ENCODE data around the gene TRIM33.

The TRIM33 gene

DNA sequence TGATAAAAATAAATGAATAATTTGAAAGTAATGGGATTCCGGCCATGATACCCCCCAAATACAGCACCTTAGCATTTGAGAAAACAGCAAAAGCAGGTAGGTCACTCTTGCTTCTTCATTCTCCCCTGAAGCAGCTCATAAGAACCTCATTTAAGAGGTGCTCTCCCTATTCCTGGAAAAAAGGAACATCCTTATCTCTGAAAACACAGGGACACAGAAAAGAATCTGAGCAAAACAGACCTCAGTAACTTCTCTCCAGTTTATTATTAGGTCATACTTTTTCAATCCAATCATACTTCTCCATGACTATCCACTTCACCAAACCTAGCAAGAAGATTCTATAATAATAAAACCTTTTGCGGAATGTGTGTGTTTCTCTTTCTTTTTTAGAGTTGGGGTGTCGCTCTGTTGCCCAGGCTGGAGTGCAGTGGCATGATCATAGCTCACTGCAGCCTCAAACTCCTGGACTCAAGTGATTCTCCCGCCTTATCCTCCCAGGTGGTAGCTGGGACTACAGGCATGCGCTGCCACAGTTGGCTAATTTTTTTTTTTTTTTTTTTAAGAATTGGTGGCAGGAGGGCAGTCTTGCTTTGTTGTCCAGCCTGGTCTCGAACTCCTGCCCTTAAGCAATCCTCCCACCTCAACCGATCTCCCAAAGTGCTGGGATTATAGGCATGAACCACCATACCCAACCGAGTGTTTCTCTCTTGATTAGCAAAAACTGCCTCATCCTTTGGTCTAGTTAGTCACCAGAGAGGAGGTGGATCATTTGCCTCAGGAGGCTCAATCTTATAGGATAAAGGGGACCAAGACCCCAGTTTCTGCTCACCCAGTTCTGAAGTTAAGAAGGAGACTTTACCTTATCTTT is 10.6 kb upstream of the TRIM33 start:
- no peaks in the 10 kb centered on the region for H3K9me3 ChIP-seq (replicated peaks; ENCODE audit: insufficient read depth, low read length)
- H3K27me3 ChIP-seq (replicated peaks; ENCODE audit: insufficient read depth, low read length): no peaks in the 10 kb centered on the region
- no peak overlapping the region for H3K4me3 ChIP-seq (ENCODE audit: low read length)
- no peaks in the 10 kb centered on the region for H3K4me1 ChIP-seq (ENCODE audit: low read length)
- no peak overlapping the region for H3K27ac ChIP-seq (ENCODE audit: low read length)
- DNase-seq: no peak
- H3K9ac ChIP-seq (ENCODE audit: low read length): no peak overlapping the region
- H3F3A ChIP-seq (ENCODE audit: insufficient read depth, low read length): no peaks in the 10 kb centered on the region
- TF ChIP-seq, protein P1, sequence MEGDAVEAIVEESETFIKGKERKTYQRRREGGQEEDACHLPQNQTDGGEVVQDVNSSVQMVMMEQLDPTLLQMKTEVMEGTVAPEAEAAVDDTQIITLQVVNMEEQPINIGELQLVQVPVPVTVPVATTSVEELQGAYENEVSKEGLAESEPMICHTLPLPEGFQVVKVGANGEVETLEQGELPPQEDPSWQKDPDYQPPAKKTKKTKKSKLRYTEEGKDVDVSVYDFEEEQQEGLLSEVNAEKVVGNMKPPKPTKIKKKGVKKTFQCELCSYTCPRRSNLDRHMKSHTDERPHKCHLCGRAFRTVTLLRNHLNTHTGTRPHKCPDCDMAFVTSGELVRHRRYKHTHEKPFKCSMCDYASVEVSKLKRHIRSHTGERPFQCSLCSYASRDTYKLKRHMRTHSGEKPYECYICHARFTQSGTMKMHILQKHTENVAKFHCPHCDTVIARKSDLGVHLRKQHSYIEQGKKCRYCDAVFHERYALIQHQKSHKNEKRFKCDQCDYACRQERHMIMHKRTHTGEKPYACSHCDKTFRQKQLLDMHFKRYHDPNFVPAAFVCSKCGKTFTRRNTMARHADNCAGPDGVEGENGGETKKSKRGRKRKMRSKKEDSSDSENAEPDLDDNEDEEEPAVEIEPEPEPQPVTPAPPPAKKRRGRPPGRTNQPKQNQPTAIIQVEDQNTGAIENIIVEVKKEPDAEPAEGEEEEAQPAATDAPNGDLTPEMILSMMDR (IDR thresholded peaks at IDR 0.05; ENCODE audit: low read length): no peak
- TF ChIP-seq EZH2 (optimal IDR thresholded peaks at IDR 0.05; ENCODE audit: low read depth, low read length) (no peak), EZH2phosphoT487 (IDR thresholded peaks at IDR 0.05; ENCODE audit: low read length) (no peak)
- H3K79me2 ChIP-seq (ENCODE audit: low read length): no peaks in the 10 kb centered on the region
- no peaks in the 10 kb centered on the region for H3K36me3 ChIP-seq (replicated peaks; ENCODE audit: insufficient read depth, low read length)
- no peak overlapping the region for H3K4me2 ChIP-seq (ENCODE audit: low read depth, low read length)
- H3K9me2 ChIP-seq (replicated peaks; ENCODE audit: insufficient read depth, low read length): no peaks in the 10 kb centered on the region
- no peaks in the 10 kb centered on the region for H4K20me1 ChIP-seq (ENCODE audit: insufficient read depth, low read length)
- H2AFZ ChIP-seq (ENCODE audit: low read length): no peak overlapping the region

DNA sequence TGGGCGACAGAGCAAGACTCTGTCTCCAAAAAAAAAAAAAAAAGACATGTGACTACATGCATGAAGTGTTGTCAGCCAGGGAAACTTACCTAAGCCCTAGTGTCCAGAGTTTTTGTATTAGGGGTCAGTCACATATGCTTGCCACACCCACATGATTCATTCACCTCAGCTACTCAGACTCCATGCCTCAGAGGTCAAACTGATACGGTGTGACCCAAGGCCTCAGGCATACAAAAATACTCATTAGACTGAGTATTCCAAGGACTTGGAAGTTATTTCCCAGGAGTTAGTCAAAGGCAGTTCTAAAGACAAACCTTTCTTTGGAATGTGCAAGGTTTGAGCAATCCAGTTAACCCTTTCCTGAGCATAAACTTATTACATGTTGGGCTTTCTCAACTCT is 6.3 kb upstream of the TRIM33 start:
- Histone ChIP-seq H3K9ac (ENCODE audit: low read length) (no peak overlapping the region), H3K4me3 (ENCODE audit: low read length) (no peak overlapping the region), H3K27me3 (replicated peaks; ENCODE audit: insufficient read depth, low read length) (no peaks in the 10 kb centered on the region), H3K36me3 (replicated peaks; ENCODE audit: insufficient read depth, low read length) (no peaks in the 10 kb centered on the region), H2AFZ (ENCODE audit: low read length) (no peak overlapping the region), H3K9me2 (replicated peaks; ENCODE audit: insufficient read depth, low read length) (no peaks in the 10 kb centered on the region), H3K4me2 (ENCODE audit: low read depth, low read length) (no peak overlapping the region), H4K20me1 (ENCODE audit: insufficient read depth, low read length) (no peaks in the 10 kb centered on the region), H3K4me1 (ENCODE audit: low read length) (no peaks in the 10 kb centered on the region), H3K79me2 (ENCODE audit: low read length) (no peaks in the 10 kb centered on the region), H3K27ac (ENCODE audit: low read length) (no peak overlapping the region), H3K9me3 (replicated peaks; ENCODE audit: insufficient read depth, low read length) (no peaks in the 10 kb centered on the region), H3F3A (ENCODE audit: insufficient read depth, low read length) (no peaks in the 10 kb centered on the region)
- TF ChIP-seq, protein P1 (IDR thresholded peaks at IDR 0.05; ENCODE audit: low read length): no peak
- TF ChIP-seq EZH2 (optimal IDR thresholded peaks at IDR 0.05; ENCODE audit: low read depth, low read length) (no peak), EZH2phosphoT487 (IDR thresholded peaks at IDR 0.05; ENCODE audit: low read length) (no peak)
- DNase-seq: no peak

DNA sequence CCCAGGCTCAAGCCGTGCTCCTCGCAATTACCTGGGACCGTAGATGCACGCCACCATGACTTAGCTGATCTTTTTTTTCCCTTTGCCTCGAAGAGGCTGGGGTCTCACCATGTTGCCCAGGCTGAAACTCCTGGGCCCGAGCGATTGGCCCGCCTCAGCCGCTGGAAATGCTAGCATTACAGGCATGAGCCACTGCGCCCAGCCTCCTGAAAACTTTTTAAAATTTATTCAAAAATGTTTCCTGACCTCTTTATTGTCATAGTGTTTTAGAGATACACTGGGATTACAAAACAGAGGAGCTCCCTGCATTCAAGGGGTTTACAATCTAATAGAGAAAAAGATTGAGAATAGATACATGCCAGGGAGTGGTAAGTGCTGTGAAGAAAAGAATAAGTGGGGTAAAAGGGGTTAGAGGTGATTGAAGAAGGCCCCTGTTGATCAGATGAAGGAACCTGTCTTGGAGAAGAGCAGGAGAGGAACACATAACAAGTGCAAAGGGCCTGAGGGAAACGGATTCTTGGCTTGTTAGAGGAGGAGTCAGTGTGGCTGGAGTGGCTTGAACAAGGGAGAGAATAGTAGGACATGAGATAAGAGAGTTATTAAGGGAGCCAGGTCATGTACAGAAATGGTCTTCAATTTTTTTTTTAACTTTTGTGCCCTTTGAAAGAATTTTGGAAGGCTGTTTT is 1.7 kb upstream of the TRIM33 start:
- Histone ChIP-seq H3K27me3 (replicated peaks; ENCODE audit: insufficient read depth, low read length) (no peaks in the 10 kb centered on the region), H3K79me2 (ENCODE audit: low read length) (peaks cover 29% of the 10 kb centered on the region), H3K9ac (ENCODE audit: low read length) (no peak overlapping the region), H3K4me1 (ENCODE audit: low read length) (peaks cover 4% of the 10 kb centered on the region; the same call in 1 of the 2 replicates), H3K27ac (ENCODE audit: low read length) (no peak overlapping the region), H4K20me1 (ENCODE audit: insufficient read depth, low read length) (0 out of 2 replicates have a peak, but pooled peaks cover 4% of the 10 kb centered on the region), H3K4me3 (ENCODE audit: low read length) (peak overlapping the region; percentile 27; the same call in 1 of the 2 replicates), H3K36me3 (replicated peaks; ENCODE audit: insufficient read depth, low read length) (no peaks in the 10 kb centered on the region), H3K4me2 (ENCODE audit: low read depth, low read length) (peak overlapping the region; percentile 54; the same call in 1 of the 2 replicates), H3K9me3 (replicated peaks; ENCODE audit: insufficient read depth, low read length) (no peaks in the 10 kb centered on the region), H2AFZ (ENCODE audit: low read length) (no peak overlapping the region), H3K9me2 (replicated peaks; ENCODE audit: insufficient read depth, low read length) (no peaks in the 10 kb centered on the region), H3F3A (ENCODE audit: insufficient read depth, low read length) (peaks cover 7% of the 10 kb centered on the region; the same call in 1 of the 2 replicates)
- TF ChIP-seq EZH2phosphoT487 (IDR thresholded peaks at IDR 0.05; ENCODE audit: low read length): no peak
- TF ChIP-seq EZH2 (optimal IDR thresholded peaks at IDR 0.05; ENCODE audit: low read depth, low read length): no peak
- TF ChIP-seq, protein P1 (IDR thresholded peaks at IDR 0.05; ENCODE audit: low read length): no peak
- DNase-seq: no peak

Measured in MM.1S (cell line).